Measurements from ENCODE around the gene EIF2D. TPM values are rescaled to one million over a fixed set of nuclear protein-coding genes. Genes with fewer than 3 reads are reported as not detected.

Gene EIF2D
- total RNA-seq, 4 donors from 2014 or later = 40.3 to 50.0 (median 47.9) TPM

DNA sequence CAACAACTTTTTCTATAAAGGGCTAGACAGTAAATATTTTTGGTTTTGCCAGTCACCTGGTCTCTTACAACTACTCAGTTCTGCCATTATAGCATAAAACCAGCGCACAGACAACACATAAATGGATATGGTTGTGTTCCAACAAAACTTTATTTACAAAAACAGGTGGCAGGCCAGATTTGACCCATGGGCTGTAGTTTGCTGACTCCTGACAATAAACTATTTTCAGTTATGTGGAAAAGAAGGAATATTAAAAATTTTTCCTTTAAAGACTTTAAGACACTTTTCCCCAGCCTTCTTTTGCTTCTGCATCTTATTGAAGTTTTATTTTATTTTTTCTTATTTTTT is 16.0 kb downstream of the EIF2D start:
- intact Hi-C loops (cut with DNase I) = no loop called here
- TF ChIP-seq EP300 (IDR thresholded peaks at IDR 0.05) (no peak), POLR2A (IDR thresholded peaks at IDR 0.05; ENCODE audit: low read depth) (no peak), POLR2AphosphoS5 (IDR thresholded peaks at IDR 0.05) (no peak)
- TF ChIP-seq, protein P1, sequence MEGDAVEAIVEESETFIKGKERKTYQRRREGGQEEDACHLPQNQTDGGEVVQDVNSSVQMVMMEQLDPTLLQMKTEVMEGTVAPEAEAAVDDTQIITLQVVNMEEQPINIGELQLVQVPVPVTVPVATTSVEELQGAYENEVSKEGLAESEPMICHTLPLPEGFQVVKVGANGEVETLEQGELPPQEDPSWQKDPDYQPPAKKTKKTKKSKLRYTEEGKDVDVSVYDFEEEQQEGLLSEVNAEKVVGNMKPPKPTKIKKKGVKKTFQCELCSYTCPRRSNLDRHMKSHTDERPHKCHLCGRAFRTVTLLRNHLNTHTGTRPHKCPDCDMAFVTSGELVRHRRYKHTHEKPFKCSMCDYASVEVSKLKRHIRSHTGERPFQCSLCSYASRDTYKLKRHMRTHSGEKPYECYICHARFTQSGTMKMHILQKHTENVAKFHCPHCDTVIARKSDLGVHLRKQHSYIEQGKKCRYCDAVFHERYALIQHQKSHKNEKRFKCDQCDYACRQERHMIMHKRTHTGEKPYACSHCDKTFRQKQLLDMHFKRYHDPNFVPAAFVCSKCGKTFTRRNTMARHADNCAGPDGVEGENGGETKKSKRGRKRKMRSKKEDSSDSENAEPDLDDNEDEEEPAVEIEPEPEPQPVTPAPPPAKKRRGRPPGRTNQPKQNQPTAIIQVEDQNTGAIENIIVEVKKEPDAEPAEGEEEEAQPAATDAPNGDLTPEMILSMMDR (IDR thresholded peaks at IDR 0.05) = no peak
- H3K9me3 ChIP-seq = no peaks in the 10 kb centered on the region
- peaks cover 86 to 100% (median 100%) of the 10 kb centered on the region in 4 donors for H3K36me3 ChIP-seq
- no peak overlapping the region for H3K4me3 ChIP-seq
- H3K4me1 ChIP-seq = no peaks in the 10 kb centered on the region
- no peak overlapping the region for H3K27ac ChIP-seq (replicated peaks in 1 of 4)
- H3K27me3 ChIP-seq = no peaks in the 10 kb centered on the region
- 92% methylated on average over 1 of the region's 1 CpG for WGBS
- no peak for DNase-seq (ENCODE audit: extremely low spot score)

DNA sequence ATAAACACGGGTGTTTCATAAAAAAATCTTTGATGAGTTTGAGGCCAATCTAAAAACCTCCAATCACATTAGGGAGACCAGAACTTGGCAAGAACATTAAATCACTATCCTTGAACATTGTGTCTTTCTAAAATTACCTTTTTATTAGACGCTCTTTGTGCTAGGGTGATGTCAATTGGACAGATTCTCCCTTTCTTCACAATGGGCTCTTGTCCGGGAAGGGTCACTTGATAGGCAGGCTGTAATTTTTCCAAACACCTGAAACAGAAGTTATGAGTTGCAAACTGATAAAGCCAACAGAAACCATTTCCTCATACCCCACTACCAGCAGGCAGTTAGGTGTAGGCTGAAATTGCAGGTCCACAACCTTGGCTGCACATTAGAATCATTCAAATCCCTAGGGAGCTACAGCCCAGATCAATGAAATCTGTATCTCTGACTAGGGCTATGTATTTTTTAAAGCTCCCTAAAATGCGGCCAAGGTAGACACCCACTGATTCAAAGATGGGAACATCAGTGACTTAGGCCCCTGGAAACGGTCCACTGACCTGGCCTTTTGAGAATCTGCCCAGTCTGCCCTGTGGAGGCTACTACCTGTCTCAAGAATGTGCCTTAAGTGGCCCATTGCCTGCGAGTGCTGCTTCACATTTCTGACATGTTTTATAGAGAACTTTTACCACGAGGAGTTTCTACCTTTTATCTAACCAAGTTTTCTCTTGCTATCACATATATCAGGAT is 16.5 kb downstream of the EIF2D start:
- Histone ChIP-seq H3K27ac (replicated peaks in 1 of 4) (no peak overlapping the region), H3K4me3 (no peak overlapping the region), H3K9me3 (no peaks in the 10 kb centered on the region), H3K4me1 (peaks cover 0 to 4% (median 0%) of the 10 kb centered on the region in 4 donors), H3K27me3 (no peaks in the 10 kb centered on the region), H3K36me3 (peaks cover 86 to 100% (median 99%) of the 10 kb centered on the region in 4 donors)
- TF ChIP-seq POLR2AphosphoS5 (IDR thresholded peaks at IDR 0.05) (no peak), EP300 (IDR thresholded peaks at IDR 0.05) (no peak), POLR2A (IDR thresholded peaks at IDR 0.05; ENCODE audit: low read depth) (no peak)
- TF ChIP-seq, protein P1 (IDR thresholded peaks at IDR 0.05) = no peak
- intact Hi-C loops (cut with DNase I) = no loop called here
- no peak for DNase-seq (ENCODE audit: extremely low spot score)
- 92% methylated on average over 7 of the region's 7 CpGs for WGBS

DNA sequence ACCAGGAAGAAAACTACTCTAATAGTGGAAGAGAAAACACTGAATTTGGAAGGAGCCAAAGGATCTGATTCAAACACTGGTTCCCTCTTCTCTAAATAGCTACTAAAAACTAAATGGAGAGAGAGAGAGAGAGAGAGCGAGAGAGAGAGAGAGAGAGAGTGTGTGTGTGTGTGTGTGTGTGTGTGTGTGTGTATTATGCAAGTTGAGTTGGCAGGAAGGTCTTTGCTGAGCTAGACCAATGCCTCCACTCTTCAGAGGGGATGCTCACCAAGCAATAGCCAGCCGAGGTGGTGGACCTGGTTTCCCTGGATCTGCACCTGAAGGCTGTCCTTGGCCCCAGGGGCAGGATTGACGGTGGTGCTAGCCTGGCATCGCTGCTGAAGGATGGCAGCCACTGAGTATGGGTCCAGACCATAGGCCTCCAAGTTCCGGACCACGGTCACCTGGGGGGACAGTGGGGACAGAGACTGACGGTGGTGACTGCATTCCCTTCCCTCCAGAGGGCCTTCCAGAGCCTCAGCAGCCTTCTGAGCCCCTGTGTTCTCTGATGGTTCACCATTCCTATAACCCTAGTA is 18.8 kb downstream of the EIF2D start:
- 76% methylated on average over 5 of the region's 7 CpGs for WGBS
- no peaks in the 10 kb centered on the region for H3K27me3 ChIP-seq
- H3K9me3 ChIP-seq = no peaks in the 10 kb centered on the region
- H3K27ac ChIP-seq (replicated peaks in 1 of 4) = no peak overlapping the region
- no peak for TF ChIP-seq POLR2A (IDR thresholded peaks at IDR 0.05; ENCODE audit: low read depth)
- no peak for TF ChIP-seq EP300 (IDR thresholded peaks at IDR 0.05)
- TF ChIP-seq, protein P1 (IDR thresholded peaks at IDR 0.05) = no peak
- TF ChIP-seq POLR2AphosphoS5 (IDR thresholded peaks at IDR 0.05) = no peak
- H3K36me3 ChIP-seq = peaks cover 67 to 100% (median 92%) of the 10 kb centered on the region in 4 donors
- H3K4me3 ChIP-seq = no peak overlapping the region
- no peak for DNase-seq (ENCODE audit: extremely low spot score)
- intact Hi-C loops (cut with DNase I) = no loop called here
- H3K4me1 ChIP-seq = peaks cover 0 to 19% (median 11%) of the 10 kb centered on the region in 4 donors

DNA sequence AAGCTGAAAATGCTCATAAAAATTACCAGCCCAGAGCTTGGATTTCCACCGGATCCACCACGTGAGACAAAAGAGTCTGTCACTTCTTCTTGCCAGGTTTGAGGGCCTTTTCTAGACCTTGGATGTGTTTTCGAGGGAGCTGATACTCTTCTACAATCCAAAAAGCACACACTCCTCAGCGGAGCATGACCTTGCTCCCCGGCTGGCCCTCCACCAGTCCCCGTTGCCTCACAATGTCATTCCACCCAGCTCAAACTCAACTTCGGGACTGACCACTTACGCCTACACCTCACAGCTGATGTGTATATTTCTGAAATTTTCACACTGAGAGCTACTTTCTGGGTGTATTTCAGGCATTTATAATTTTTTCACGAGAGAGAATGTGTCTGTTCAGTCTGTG is 20.6 kb downstream of the EIF2D start:
- intact Hi-C loops (cut with DNase I) = no loop called here
- Histone ChIP-seq H3K27ac (replicated peaks in 1 of 4) (no peak overlapping the region), H3K36me3 (peaks cover 53 to 100% (median 90%) of the 10 kb centered on the region in 4 donors), H3K9me3 (no peaks in the 10 kb centered on the region), H3K27me3 (no peaks in the 10 kb centered on the region), H3K4me3 (no peak overlapping the region), H3K4me1 (peaks cover 0 to 33% (median 27%) of the 10 kb centered on the region in 4 donors)
- DNase-seq (ENCODE audit: extremely low spot score) = no peak
- TF ChIP-seq EP300 (IDR thresholded peaks at IDR 0.05) (no peak), POLR2A (IDR thresholded peaks at IDR 0.05; ENCODE audit: low read depth) (no peak), POLR2AphosphoS5 (IDR thresholded peaks at IDR 0.05) (no peak)
- TF ChIP-seq, protein P1 (IDR thresholded peaks at IDR 0.05) = no peak
- 85% methylated on average over 9 of the region's 9 CpGs for WGBS
